Small intestine (tissue), 7 donors: ENCODE data around the gene MOSMO. TPM values are rescaled to one million over a fixed set of nuclear protein-coding genes. Genes with fewer than 3 reads are reported as not detected.

Source experiments
- DNase-seq, 2 donors: peaks; one replicate each; pipeline versions ENCODE4 v3.0.0 to v3.0.0-alpha.2; 2013
- FAIRE-seq: peaks from 2 replicates; lab custom pipeline; 2012; peaks lifted over from hg19 to GRCh38; lab: Jason Lieb, UNC
- H3K27ac ChIP-seq, 3 donors: one replicate each; pipeline ENCODE4 v1.5.1; 2013; ENCODE audit warnings: low read length in 2 of 3, mild to moderate bottlenecking in 2 of 3, control low read depth in 1 of 3, inconsistent platforms in 1 of 3, low read depth in 1 of 3, moderate library complexity in 1 of 3
- H3K27me3 ChIP-seq, 3 donors: one replicate each; pipeline ENCODE4 v1.6.1; 2013; ENCODE audit warnings: low read length in 3 of 3, inconsistent platforms in 1 of 3; ENCODE audit not compliant: control insufficient read depth in 3 of 3, insufficient read depth in 3 of 3
- H3K36me3 ChIP-seq, 3 donors: one replicate each; pipeline ENCODE4 v1.6.1; 2013; ENCODE audit warnings: low read length in 3 of 3, inconsistent platforms in 1 of 3, low read depth in 1 of 3, mild to moderate bottlenecking in 1 of 3, moderate library complexity in 1 of 3; ENCODE audit not compliant: control insufficient read depth in 3 of 3, insufficient read depth in 2 of 3
- H3K4me1 ChIP-seq, 3 donors: one replicate each; pipeline ENCODE4 v1.6.1; 2013; ENCODE audit warnings: low read length in 2 of 3, inconsistent platforms in 1 of 3, low read depth in 1 of 3, mild to moderate bottlenecking in 1 of 3, moderate library complexity in 1 of 3; ENCODE audit not compliant: control insufficient read depth in 3 of 3, insufficient read depth in 2 of 3
- H3K4me3 ChIP-seq, 3 donors: one replicate each; pipeline ENCODE4 v1.5.1; 2013; ENCODE audit warnings: low read length in 3 of 3, control low read depth in 1 of 3, inconsistent platforms in 1 of 3, low read depth in 1 of 3, mild to moderate bottlenecking in 1 of 3, moderate library complexity in 1 of 3
- H3K9me3 ChIP-seq, 2 donors: one replicate each; pipeline ENCODE4 v1.6.1; 2013; ENCODE audit warnings: low read depth in 1 of 2, low read length in 1 of 2; ENCODE audit not compliant: control insufficient read depth in 2 of 2, insufficient read depth in 1 of 2
- WGBS, 3 donors: extraction: QIAGEN DNeasy Blood & Tissue Kit; methylation state at CpG; one replicate each; pipeline ENCODE4 v1.1.7; 2013; 5-methylcytosine and 5-hydroxymethylcytosine counted together
- polyA plus RNA-seq, 4 donors: library from polyadenylated mRNA; stranded (reverse) in 3 of 4; unstranded in 1 of 4; fragments of 200-250 nt in 3 of 4; fragments of 120-200 nt in 1 of 4; gene quantifications; one replicate each; pipeline versions ENCODE4 v1.2.1 to v1.2.3, GENCODE V29; 2013
- donor health status: healthy with polysubstance abuse.
- donor health status: control.
- donor health status: control.
- donor health status: Bipolar disorder and iron deficiency.
- donor health status: healthy.

MOSMO gene
- polyA plus RNA-seq, 4 donors = 3.2 to 13.1 (median 6.4) TPM

- Histone ChIP-seq H3K36me3 (no peaks in the 10 kb centered on the region), H3K27me3 (no peaks in the 10 kb centered on the region), H3K9me3 (no peaks in the 10 kb centered on the region), H3K4me3 (no peak overlapping the region), H3K27ac (no peak overlapping the region), H3K4me1 (peaks cover 0 to 7% (median 6%) of the 10 kb centered on the region in 3 donors)
- 64 to 83% (median 76%) methylated on average over 3 of the region's 3 CpGs for WGBS, 3 donors
- DNase-seq (no peak), FAIRE-seq (no peak)
Measured at GRCh38 chr16:22004341-22004740, 3.6 kb upstream of the MOSMO start.

DNA sequence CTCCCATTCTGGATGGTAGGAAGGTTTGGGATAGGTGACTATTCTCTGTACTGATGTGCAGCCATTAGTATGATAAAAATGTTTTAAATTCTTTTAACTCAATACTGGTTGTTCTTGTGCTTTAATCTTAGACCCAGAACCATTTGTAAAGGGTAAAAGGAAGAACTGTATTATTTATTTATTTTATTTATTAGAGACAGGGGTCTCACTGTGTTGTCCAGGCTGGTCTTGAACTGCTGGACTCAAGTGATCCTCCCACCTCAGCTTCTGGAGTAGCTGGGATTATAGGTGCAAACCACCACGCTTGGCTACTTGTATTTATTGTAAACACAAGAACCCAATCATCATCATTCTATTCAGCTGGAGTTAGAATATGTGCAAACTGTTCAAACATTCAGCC is 2.2 kb upstream of the MOSMO start:
- Histone ChIP-seq H3K27ac (no peak overlapping the region), H3K4me3 (no peak overlapping the region), H3K36me3 (no peaks in the 10 kb centered on the region), H3K9me3 (no peaks in the 10 kb centered on the region), H3K27me3 (no peaks in the 10 kb centered on the region), H3K4me1 (peaks cover 0 to 6% (median 6%) of the 10 kb centered on the region in 3 donors)
- WGBS, 3 donors = 75 to 89% (median 88%) methylated on average over 1 of the region's 1 CpG
- no peak for DNase-seq
- FAIRE-seq = no peak

DNA sequence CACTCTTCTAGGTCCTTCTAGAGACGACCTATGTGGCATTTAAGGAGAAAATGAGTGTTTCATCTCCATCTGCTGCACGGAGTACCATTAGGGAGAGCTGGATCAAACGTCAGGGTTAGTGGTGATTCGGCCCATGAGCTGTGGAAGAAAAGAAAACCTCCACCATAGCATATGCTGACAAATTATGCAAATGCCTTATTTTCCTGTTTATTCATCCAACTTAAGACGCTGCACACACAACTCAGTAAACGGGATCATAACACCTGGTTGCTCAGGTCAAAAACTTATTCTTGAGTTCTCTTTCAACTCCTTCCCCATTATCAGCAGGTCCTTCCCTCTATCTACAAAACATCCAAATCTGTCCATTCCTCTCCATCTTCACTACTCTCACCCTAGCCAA is 1.3 kb upstream of the MOSMO start:
- Histone ChIP-seq H3K9me3 (no peaks in the 10 kb centered on the region), H3K27me3 (no peaks in the 10 kb centered on the region), H3K27ac (no peak overlapping the region), H3K36me3 (no peaks in the 10 kb centered on the region), H3K4me3 (peak overlapping the region in 1 of 3 donors; percentile 95), H3K4me1 (peaks cover 2 to 6% (median 5%) of the 10 kb centered on the region in 3 donors)
- WGBS, 3 donors = 74 to 76% (median 75%) methylated on average over 6 of the region's 6 CpGs
- no peak for FAIRE-seq
- no peak for DNase-seq

GRCh38 chr16:22007159-22007508 is 777 bp upstream of the MOSMO start:
- peaks cover 2 to 6% (median 5%) of the 10 kb centered on the region in 3 donors for H3K4me1 ChIP-seq
- H3K27ac ChIP-seq = peak overlapping the region; percentile 70 to 91 (median 82)
- DNase-seq (no peak), FAIRE-seq (no peak)
- peak overlapping the region in 2 of 3 donors; percentile 89 to 95 for H3K4me3 ChIP-seq
- 5 to 10% (median 10%) methylated on average over 8 of the region's 8 CpGs for WGBS, 3 donors
- H3K27me3 ChIP-seq = no peaks in the 10 kb centered on the region
- H3K36me3 ChIP-seq = no peaks in the 10 kb centered on the region
- no peaks in the 10 kb centered on the region for H3K9me3 ChIP-seq

DNA sequence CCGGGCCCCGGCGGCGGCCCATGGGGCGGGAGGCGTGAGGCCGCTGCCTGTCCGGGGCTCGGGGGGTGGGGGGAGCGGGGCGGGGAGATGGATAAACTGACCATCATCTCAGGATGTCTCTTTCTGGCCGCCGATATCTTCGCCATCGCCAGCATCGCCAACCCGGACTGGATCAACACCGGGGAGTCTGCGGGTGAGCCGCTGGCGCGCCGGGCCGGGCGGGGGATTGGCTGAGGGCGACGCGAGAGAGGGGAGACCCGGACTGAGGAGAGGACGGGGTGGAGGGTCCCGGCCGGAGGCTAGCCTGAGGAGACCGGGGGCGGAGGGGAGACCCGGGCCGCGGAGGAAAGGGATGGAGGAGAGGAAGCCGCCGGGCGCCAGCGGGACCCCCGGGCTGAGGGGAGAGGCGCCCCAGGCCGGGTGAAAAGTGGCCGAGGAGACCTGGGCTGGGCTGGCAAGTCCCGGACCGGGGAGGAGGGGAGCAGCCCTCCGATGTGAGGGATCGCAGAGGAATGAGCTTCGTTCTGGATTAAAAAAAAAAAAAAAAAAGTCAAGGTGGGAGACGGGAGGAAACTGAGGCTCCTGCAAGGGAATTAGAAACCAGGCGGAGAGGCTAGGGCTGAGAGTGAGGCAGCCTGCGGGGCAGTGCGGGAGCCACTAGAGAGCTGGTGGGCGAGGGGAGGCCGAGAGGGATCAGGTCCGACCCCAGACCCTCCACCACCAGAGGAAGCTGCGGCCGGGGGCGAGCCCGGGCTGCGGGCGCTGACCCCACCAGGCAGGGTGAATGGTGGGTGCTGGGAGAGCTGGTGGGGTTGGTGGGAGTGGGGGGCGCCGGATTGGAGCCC is 526 bp downstream of the MOSMO start:
- Histone ChIP-seq H3K4me3 (peak overlapping the region; percentile 86 to 96 (median 95)), H3K27ac (peak overlapping the region in 1 of 3 donors; percentile 34), H3K36me3 (no peaks in the 10 kb centered on the region), H3K9me3 (no peaks in the 10 kb centered on the region), H3K4me1 (peaks cover 2 to 9% (median 5%) of the 10 kb centered on the region in 3 donors), H3K27me3 (no peaks in the 10 kb centered on the region)
- WGBS, 3 donors = 0 to 1% (median 1%) methylated on average over 33 to 65 of the region's 65 CpGs
- DNase-seq (peak in 1 of 2 donors; percentile 36), FAIRE-seq (no peak)

GRCh38 chr16:22010902-22011301 is 3.0 kb downstream of the MOSMO start:
- Histone ChIP-seq H3K27ac (no peak overlapping the region), H3K9me3 (no peaks in the 10 kb centered on the region), H3K27me3 (no peaks in the 10 kb centered on the region), H3K4me1 (peaks cover 2 to 17% (median 5%) of the 10 kb centered on the region in 3 donors), H3K4me3 (no peak overlapping the region), H3K36me3 (no peaks in the 10 kb centered on the region)
- DNase-seq (no peak), FAIRE-seq (no peak)
- WGBS, 3 donors = 34 to 60% (median 60%) methylated on average over 5 of the region's 5 CpGs

- DNase-seq (no peak), FAIRE-seq (no peak)
- WGBS, 3 donors = 22 to 31% (median 25%) methylated on average over 2 of the region's 2 CpGs
- Histone ChIP-seq H3K36me3 (no peaks in the 10 kb centered on the region), H3K9me3 (no peaks in the 10 kb centered on the region), H3K4me3 (no peak overlapping the region), H3K27me3 (no peaks in the 10 kb centered on the region), H3K4me1 (peaks cover under 1 to 14% (median 2%) of the 10 kb centered on the region in 3 donors), H3K27ac (no peak overlapping the region)
Measured at GRCh38 chr16:22012241-22012640, 4.3 kb downstream of the MOSMO start.

DNA sequence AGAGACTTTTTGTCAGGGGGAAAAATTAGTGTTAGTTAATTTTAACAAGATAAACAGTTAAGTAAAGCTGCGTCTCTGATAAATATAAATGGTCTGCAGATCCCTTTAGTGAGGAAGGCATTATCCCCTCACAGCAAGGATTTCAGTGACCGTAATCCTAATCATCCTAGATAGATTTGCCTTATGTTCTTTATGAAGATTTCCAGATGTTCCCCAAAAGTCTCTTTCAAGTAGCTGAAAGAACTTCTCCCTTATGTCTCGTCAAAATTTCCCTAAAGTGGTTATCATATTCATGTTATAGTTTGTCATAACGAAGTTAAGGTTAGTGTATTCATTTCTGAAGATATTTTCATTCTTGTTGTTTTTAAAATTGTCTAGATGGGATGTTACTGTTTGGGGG is 5.6 kb downstream of the MOSMO start:
- Histone ChIP-seq H3K27ac (no peak overlapping the region), H3K36me3 (no peaks in the 10 kb centered on the region), H3K4me1 (peaks cover 0 to 16% (median 2%) of the 10 kb centered on the region in 3 donors), H3K4me3 (no peak overlapping the region), H3K9me3 (no peaks in the 10 kb centered on the region), H3K27me3 (no peaks in the 10 kb centered on the region)
- no peak for DNase-seq
- FAIRE-seq = no peak
- 66 to 76% (median 71%) methylated on average over 4 of the region's 4 CpGs for WGBS, 3 donors
